GM21619 (cell line): ENCODE data around the gene PSMB10.
"Not testable (repeated sequence)": the region's sequence is repeated elsewhere in the genome, so short reads cannot be mapped to it uniquely, and the experiment has no call there.

Experiments
- ATAC-seq: cut with Tn5 transposase; IDR thresholded peaks from one replicate; pipeline ENCODE4 v1.9.1; 2021; ENCODE audit not compliant: unreplicated experiment

Gene PSMB10

GRCh38 chr16:67943256-67943618 lies 6.6 kb upstream of the PSMB10 start:
- ATAC-seq = no peak

- ATAC-seq = no peak
Measured at GRCh38 chr16:67942510-67943255, 6.0 kb upstream of the PSMB10 start.

- no peak for ATAC-seq
Measured at GRCh38 chr16:67942200-67942509, 5.5 kb upstream of the PSMB10 start.

GRCh38 chr16:67941469-67942199 lies 5.0 kb upstream of the PSMB10 start:
- ATAC-seq = no peak

GRCh38 chr16:67940446-67941089 lies 3.9 kb upstream of the PSMB10 start:
- ATAC-seq = no peak

GRCh38 chr16:67939507-67940445 lies 3.1 kb upstream of the PSMB10 start:
- ATAC-seq = no peak

GRCh38 chr16:67937713-67938112 lies 1.1 kb upstream of the PSMB10 start:
- not testable (repeated sequence) for ATAC-seq

GRCh38 chr16:67936880-67937605 lies 393 bp upstream of the PSMB10 start:
- ATAC-seq = peak; percentile 46

GRCh38 chr16:67935402-67936123 lies 1.1 kb downstream of the PSMB10 start:
- ATAC-seq = peak; percentile 89

- no peak for ATAC-seq
Measured at GRCh38 chr16:67935101-67935401, 1.6 kb downstream of the PSMB10 start.

GRCh38 chr16:67934306-67935100 lies 2.1 kb downstream of the PSMB10 start:
- ATAC-seq = no peak

GRCh38 chr16:67933805-67934204 lies 2.8 kb downstream of the PSMB10 start:
- ATAC-seq = no peak

GRCh38 chr16:67932462-67932840 lies 4.2 kb downstream of the PSMB10 start:
- no peak for ATAC-seq

GRCh38 chr16:67931712-67932461 lies 4.8 kb downstream of the PSMB10 start, which contains the start of gene CTRL:
TSS of gene CTRL (minus strand) at chr16:67931862. CDS start at chr16:67931852, 10 bp downstream.
- ATAC-seq = no peak

- no peak for ATAC-seq
Measured at GRCh38 chr16:67930678-67931211, 5.9 kb downstream of the PSMB10 start.

GRCh38 chr16:67930191-67930590 lies 6.5 kb downstream of the PSMB10 start:
- ATAC-seq = no peak

GRCh38 chr16:67928561-67929364 lies 7.9 kb downstream of the PSMB10 start:
- ATAC-seq = peak; percentile 52
